Limb (tissue), 2 donors: ENCODE results near the gene EMC7.
"Not testable (repeated sequence)": the region's sequence is repeated elsewhere in the genome, so short reads cannot be mapped to it uniquely, and the experiment has no call there.

Experiments used
- DNase-seq, 2 donors: peaks; one replicate each; pipeline ENCODE4 v3.0.0-alpha.2; 2016; ENCODE audit errors: extremely low spot score in 2 of 2

The EMC7 gene

GRCh38 chr15:34101366-34102174, at the start of gene EMC7, which contains the start of gene PGBD4:
Gene EMC7 (minus strand): TSS chr15:34101862. CDS start chr15:34101839, 23 bp downstream.
Gene PGBD4 (plus strand): TSS chr15:34102083. CDS start chr15:34102532, 449 bp downstream.
- peak; percentile 99 for DNase-seq

- DNase-seq: no peak
Measured at GRCh38 chr15:34147371-34148140, 45.9 kb upstream of the EMC7 start.

- no peak for DNase-seq
Measured at GRCh38 chr15:34133511-34133910, 31.8 kb upstream of the EMC7 start.

- no peak for DNase-seq
Measured at GRCh38 chr15:34132881-34133280, 31.2 kb upstream of the EMC7 start.

GRCh38 chr15:34128898-34129297, 27.2 kb upstream of the EMC7 start:
- DNase-seq: no peak

GRCh38 chr15:34126522-34126921, 24.9 kb upstream of the EMC7 start:
- DNase-seq: no peak

GRCh38 chr15:34125945-34126344, 24.3 kb upstream of the EMC7 start:
- no peak for DNase-seq

- no peak for DNase-seq
Measured at GRCh38 chr15:34124651-34125050, 23.0 kb upstream of the EMC7 start.

GRCh38 chr15:34122771-34123183, 21.1 kb upstream of the EMC7 start:
- DNase-seq: no peak

GRCh38 chr15:34121786-34122185, 20.1 kb upstream of the EMC7 start:
- DNase-seq: not testable (repeated sequence)

GRCh38 chr15:34120420-34120819, 18.8 kb upstream of the EMC7 start:
- not testable (repeated sequence) for DNase-seq

- no peak for DNase-seq
Measured at GRCh38 chr15:34119291-34119690, 17.6 kb upstream of the EMC7 start.

GRCh38 chr15:34116620-34117019, 15.0 kb upstream of the EMC7 start:
- DNase-seq: no peak

GRCh38 chr15:34114739-34115138, 13.1 kb upstream of the EMC7 start:
- no peak for DNase-seq

- no peak for DNase-seq
Measured at GRCh38 chr15:34114215-34114614, 12.6 kb upstream of the EMC7 start.

- DNase-seq: no peak
Measured at GRCh38 chr15:34111488-34111887, 9.8 kb upstream of the EMC7 start.

- no peak for DNase-seq
Measured at GRCh38 chr15:34109797-34110663, 8.4 kb upstream of the EMC7 start.

- DNase-seq: no peak
Measured at GRCh38 chr15:34107315-34107714, 5.7 kb upstream of the EMC7 start.

GRCh38 chr15:34106423-34106822, 4.8 kb upstream of the EMC7 start:
- DNase-seq: no peak

- no peak for DNase-seq
Measured at GRCh38 chr15:34102175-34102925, 688 bp upstream of the EMC7 start.

- no peak for DNase-seq
Measured at GRCh38 chr15:34099914-34100313, 1.7 kb downstream of the EMC7 start.
